GM21447 (cell line): ENCODE results near the gene DLX1.
"Not testable (repeated sequence)": the region's sequence is repeated elsewhere in the genome, so short reads cannot be mapped to it uniquely, and the experiment has no call there.

Experiments used
- ATAC-seq: cut with Tn5 transposase; IDR thresholded peaks from one replicate; pipeline ENCODE4 v1.9.1; 2021; ENCODE audit not compliant: unreplicated experiment

Gene DLX1

GRCh38 chr2:172063446-172063845, 21.9 kb upstream of the DLX1 start:
- no peak for ATAC-seq

GRCh38 chr2:172065111-172065510, 20.2 kb upstream of the DLX1 start:
- ATAC-seq: no peak

- no peak for ATAC-seq
Observed at GRCh38 chr2:172066394-172066886, 18.9 kb upstream of the DLX1 start.

- not testable (repeated sequence) for ATAC-seq
Observed at GRCh38 chr2:172067905-172068304, 17.4 kb upstream of the DLX1 start.

GRCh38 chr2:172070936-172071335, 14.4 kb upstream of the DLX1 start:
- ATAC-seq: no peak

- no peak for ATAC-seq
Observed at GRCh38 chr2:172072303-172072702, 13.0 kb upstream of the DLX1 start.

GRCh38 chr2:172072706-172073105, 12.6 kb upstream of the DLX1 start:
- ATAC-seq: no peak

GRCh38 chr2:172073518-172073917, 11.8 kb upstream of the DLX1 start:
- no peak for ATAC-seq

- no peak for ATAC-seq
Observed at GRCh38 chr2:172074254-172074653, 11.1 kb upstream of the DLX1 start.

- ATAC-seq: no peak
Observed at GRCh38 chr2:172079416-172079815, 5.9 kb upstream of the DLX1 start.

GRCh38 chr2:172079838-172080640, 5.3 kb upstream of the DLX1 start:
- no peak for ATAC-seq

- no peak for ATAC-seq
Observed at GRCh38 chr2:172080641-172081220, 4.6 kb upstream of the DLX1 start.

- ATAC-seq: no peak
Observed at GRCh38 chr2:172081221-172082022, 3.9 kb upstream of the DLX1 start.

- ATAC-seq: no peak
Observed at GRCh38 chr2:172082105-172082943, 3.0 kb upstream of the DLX1 start.

GRCh38 chr2:172082944-172083627, 2.2 kb upstream of the DLX1 start:
- no peak for ATAC-seq

GRCh38 chr2:172083628-172084394, 1.5 kb upstream of the DLX1 start:
- ATAC-seq: no peak

- ATAC-seq: no peak
Observed at GRCh38 chr2:172084395-172084644, 987 bp upstream of the DLX1 start.

- peak; percentile 80 for ATAC-seq
Observed at GRCh38 chr2:172084645-172085459, 455 bp upstream of the DLX1 start.
